WTC11 (cell line): Measurements from ENCODE around the gene LSM3. TPM values are rescaled to one million over a fixed set of nuclear protein-coding genes. Genes with fewer than 3 reads are reported as not detected.

Source experiments
- ATAC-seq: fragments of 200-7000 bp; cut with Tn5 transposase; 2 replicates; pipeline ENCODE4 v1.10.0; 2021; ENCODE audit warnings: mild to moderate bottlenecking, moderate library complexity
- CTCF ChIA-PET: fragments of 300-600 bp; sonication (Branson Sonifier 250); formaldehyde crosslinking; loops from one replicate; lab custom pipeline; 2021; ENCODE audit warnings: antibody characterized with exemption; lab: Charles Lee
- POLR2A ChIA-PET: fragments of 350-600 bp; sonication (Branson Sonifier 250); formaldehyde crosslinking; loops from one replicate; lab custom pipeline; 2021; ENCODE audit warnings: antibody characterized with exemption; lab: Charles Lee
- DNase-seq: peaks from one replicate; pipeline ENCODE4 v3.0.0; 2021; ENCODE audit warnings: low spot score
- H3K27ac Mint-ChIP-seq: 2 replicates; pipeline ENCODE4 v1.8.0; 2021; ENCODE audit warnings: mixed read lengths
- H3K27me3 Mint-ChIP-seq: 2 replicates; pipeline ENCODE4 v1.8.0; 2021; ENCODE audit warnings: low read depth, mild to moderate bottlenecking, moderate library complexity, mixed read lengths
- H3K36me3 Mint-ChIP-seq: 2 replicates; pipeline ENCODE4 v1.8.0; 2021; ENCODE audit warnings: mixed read lengths
- H3K4me1 Mint-ChIP-seq: 2 replicates; pipeline ENCODE4 v1.8.0; 2022; ENCODE audit warnings: mixed read lengths
- H3K4me3 Mint-ChIP-seq: 2 replicates; pipeline ENCODE4 v1.8.0; 2021; ENCODE audit warnings: mild to moderate bottlenecking, moderate library complexity, mixed read lengths
- H3K9me3 Mint-ChIP-seq: 2 replicates; pipeline ENCODE4 v1.8.0; 2021; ENCODE audit warnings: mixed read lengths
- ATF1 ChIP-seq: sonication (generic); formaldehyde crosslinking; IDR thresholded peaks from 2 replicates; pipeline ENCODE4 v1.8.1; 2023; ENCODE audit warnings: mild to moderate bottlenecking, moderate library complexity, missing genetic modification reagents
- CBFB ChIP-seq: sonication (generic); formaldehyde crosslinking; IDR thresholded peaks from 2 replicates; pipeline ENCODE4 v1.8.1; 2022; ENCODE audit warnings: mild to moderate bottlenecking, low read depth, missing genetic modification reagents
- EMX1 ChIP-seq: fragments of 250-450 bp; sonication (Bioruptor Pico); IDR thresholded peaks from 2 replicates; pipeline ENCODE4 v1.8.0; 2021; ENCODE audit warnings: mild to moderate bottlenecking
- ETV6 ChIP-seq: sonication (generic); formaldehyde crosslinking; IDR thresholded peaks from 2 replicates; pipeline ENCODE4 v1.8.1; 2022; ENCODE audit warnings: mild to moderate bottlenecking, missing genetic modification reagents
- FOXP4 ChIP-seq: sonication (generic); formaldehyde crosslinking; IDR thresholded peaks from 2 replicates; pipeline ENCODE4 v1.8.0; 2022; ENCODE audit warnings: mild to moderate bottlenecking, missing genetic modification reagents
- GABPB1 ChIP-seq: sonication (generic); formaldehyde crosslinking; IDR thresholded peaks from 2 replicates; pipeline ENCODE4 v1.8.1; 2023; ENCODE audit warnings: mild to moderate bottlenecking, missing genetic modification reagents
- GTF2I ChIP-seq: fragments of 250-450 bp; sonication (Bioruptor Pico); conservative IDR thresholded peaks from 2 replicates; pipeline ENCODE4 v1.4.0; 2021; ENCODE audit warnings: mild to moderate bottlenecking
- IRF2 ChIP-seq: sonication (generic); formaldehyde crosslinking; IDR thresholded peaks from 2 replicates; pipeline ENCODE4 v1.8.0; 2022; ENCODE audit warnings: low read depth, missing genetic modification reagents, borderline replicate concordance
- KAT7 ChIP-seq: sonication (generic); formaldehyde crosslinking; IDR thresholded peaks from 2 replicates; pipeline ENCODE4 v1.8.1; 2023; ENCODE audit warnings: missing genetic modification reagents, mild to moderate bottlenecking, borderline replicate concordance
- NFE2L1 ChIP-seq: sonication (generic); formaldehyde crosslinking; IDR thresholded peaks from 2 replicates; pipeline ENCODE4 v1.8.1; 2023; ENCODE audit warnings: missing genetic modification reagents
- NR2C2 ChIP-seq: sonication (generic); formaldehyde crosslinking; IDR thresholded peaks from 2 replicates; pipeline ENCODE4 v1.8.0; 2022; ENCODE audit warnings: mild to moderate bottlenecking, missing genetic modification reagents
- SMAD3 ChIP-seq: sonication (generic); formaldehyde crosslinking; IDR thresholded peaks from 2 replicates; pipeline ENCODE4 v1.8.0; 2022; ENCODE audit warnings: missing genetic modification reagents, mild to moderate bottlenecking, borderline replicate concordance
- TCF7 ChIP-seq: sonication (generic); formaldehyde crosslinking; IDR thresholded peaks from 2 replicates; pipeline ENCODE4 v1.8.0; 2022; ENCODE audit warnings: mild to moderate bottlenecking, low read depth, missing genetic modification reagents, moderate library complexity
- TEAD1 ChIP-seq: sonication (generic); formaldehyde crosslinking; IDR thresholded peaks from 2 replicates; pipeline ENCODE4 v1.8.0; 2022; ENCODE audit warnings: mild to moderate bottlenecking, missing genetic modification reagents
- TEAD4 ChIP-seq: sonication (generic); formaldehyde crosslinking; IDR thresholded peaks from 2 replicates; pipeline ENCODE4 v1.8.0; 2022; ENCODE audit warnings: mild to moderate bottlenecking, missing genetic modification reagents
- ZBTB21 ChIP-seq: sonication (generic); formaldehyde crosslinking; IDR thresholded peaks from 2 replicates; pipeline ENCODE4 v1.8.1; 2023; ENCODE audit warnings: mild to moderate bottlenecking, missing genetic modification reagents, borderline replicate concordance
- ZNF423 ChIP-seq: fragments of 250-450 bp; sonication (Bioruptor Pico); IDR thresholded peaks from 2 replicates; pipeline ENCODE4 v2.1.2; 2022; ENCODE audit warnings: mild to moderate bottlenecking, moderate library complexity
- total RNA-seq: library from RNA; stranded (reverse); gene quantifications from 3 replicates; pipeline ENCODE4 v1.2.3, GENCODE V29; 2021
- TF ChIP-seq, protein P1 (sequence below): fragments of 250-450 bp; sonication (Bioruptor Pico); IDR thresholded peaks from 2 replicates; pipeline ENCODE4 v1.9.0; 2021; ENCODE audit warnings: mild to moderate bottlenecking, borderline replicate concordance
- TF ChIP-seq, protein P2 (sequence below): sonication (generic); formaldehyde crosslinking; IDR thresholded peaks from 2 replicates; pipeline ENCODE4 v1.8.1; 2022; ENCODE audit warnings: low read depth, mild to moderate bottlenecking, moderate library complexity, missing genetic modification reagents, borderline replicate concordance
- TF ChIP-seq, protein P3 (sequence below): fragments of 250-450 bp; sonication (Bioruptor Pico); IDR thresholded peaks from 2 replicates; pipeline ENCODE4 v2.1.2; 2022; ENCODE audit warnings: mild to moderate bottlenecking, moderate library complexity

Gene LSM3
- total RNA-seq, 1 experiment from 2014 or later = 21.4 TPM

GRCh38 chr3:14204515-14205284 lies 26.1 kb downstream of the LSM3 start (continued):
- TF ChIP-seq, protein P1, sequence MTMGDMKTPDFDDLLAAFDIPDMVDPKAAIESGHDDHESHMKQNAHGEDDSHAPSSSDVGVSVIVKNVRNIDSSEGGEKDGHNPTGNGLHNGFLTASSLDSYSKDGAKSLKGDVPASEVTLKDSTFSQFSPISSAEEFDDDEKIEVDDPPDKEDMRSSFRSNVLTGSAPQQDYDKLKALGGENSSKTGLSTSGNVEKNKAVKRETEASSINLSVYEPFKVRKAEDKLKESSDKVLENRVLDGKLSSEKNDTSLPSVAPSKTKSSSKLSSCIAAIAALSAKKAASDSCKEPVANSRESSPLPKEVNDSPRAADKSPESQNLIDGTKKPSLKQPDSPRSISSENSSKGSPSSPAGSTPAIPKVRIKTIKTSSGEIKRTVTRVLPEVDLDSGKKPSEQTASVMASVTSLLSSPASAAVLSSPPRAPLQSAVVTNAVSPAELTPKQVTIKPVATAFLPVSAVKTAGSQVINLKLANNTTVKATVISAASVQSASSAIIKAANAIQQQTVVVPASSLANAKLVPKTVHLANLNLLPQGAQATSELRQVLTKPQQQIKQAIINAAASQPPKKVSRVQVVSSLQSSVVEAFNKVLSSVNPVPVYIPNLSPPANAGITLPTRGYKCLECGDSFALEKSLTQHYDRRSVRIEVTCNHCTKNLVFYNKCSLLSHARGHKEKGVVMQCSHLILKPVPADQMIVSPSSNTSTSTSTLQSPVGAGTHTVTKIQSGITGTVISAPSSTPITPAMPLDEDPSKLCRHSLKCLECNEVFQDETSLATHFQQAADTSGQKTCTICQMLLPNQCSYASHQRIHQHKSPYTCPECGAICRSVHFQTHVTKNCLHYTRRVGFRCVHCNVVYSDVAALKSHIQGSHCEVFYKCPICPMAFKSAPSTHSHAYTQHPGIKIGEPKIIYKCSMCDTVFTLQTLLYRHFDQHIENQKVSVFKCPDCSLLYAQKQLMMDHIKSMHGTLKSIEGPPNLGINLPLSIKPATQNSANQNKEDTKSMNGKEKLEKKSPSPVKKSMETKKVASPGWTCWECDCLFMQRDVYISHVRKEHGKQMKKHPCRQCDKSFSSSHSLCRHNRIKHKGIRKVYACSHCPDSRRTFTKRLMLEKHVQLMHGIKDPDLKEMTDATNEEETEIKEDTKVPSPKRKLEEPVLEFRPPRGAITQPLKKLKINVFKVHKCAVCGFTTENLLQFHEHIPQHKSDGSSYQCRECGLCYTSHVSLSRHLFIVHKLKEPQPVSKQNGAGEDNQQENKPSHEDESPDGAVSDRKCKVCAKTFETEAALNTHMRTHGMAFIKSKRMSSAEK (CRISPR knock-in tag) = no peak
- TF ChIP-seq ATF1 (CRISPR knock-in tag) (no peak), ETV6 (CRISPR knock-in tag) (no peak)

DNA sequence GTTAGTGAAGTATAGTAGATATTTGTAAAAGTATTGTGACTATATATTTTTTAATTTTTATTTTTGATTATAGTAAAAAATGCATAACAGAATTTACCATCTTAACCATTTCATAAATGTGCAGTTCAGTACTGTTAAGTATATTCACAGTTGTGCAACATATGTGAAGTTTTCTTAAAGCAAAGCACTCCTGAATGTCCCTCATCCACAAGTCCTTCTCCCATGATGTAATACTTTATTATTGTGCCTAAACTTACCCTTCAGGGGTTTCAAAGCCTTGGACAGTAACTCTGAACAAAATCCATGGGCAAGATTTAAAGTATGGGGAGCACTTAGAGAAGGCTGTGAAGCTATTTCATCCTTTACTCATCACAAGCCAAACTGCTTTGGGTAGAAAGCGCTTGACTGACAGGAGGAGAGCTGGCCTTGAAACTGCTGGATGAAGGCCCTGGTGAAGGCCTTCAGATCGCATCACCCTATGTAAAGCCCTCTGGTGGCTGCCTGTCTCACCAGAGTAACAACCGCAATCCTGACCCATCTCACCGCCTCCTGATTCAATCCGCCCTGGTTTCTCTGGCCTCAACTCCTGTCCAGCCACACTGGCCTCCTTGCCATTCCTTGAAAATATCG lies 28.0 kb downstream of the LSM3 start:
- Mint-ChIP-seq H3K36me3 (no peaks in the 10 kb centered on the region), H3K9me3 (no peaks in the 10 kb centered on the region), H3K4me3 (no peak overlapping the region), H3K27ac (no peak overlapping the region), H3K27me3 (no peaks in the 10 kb centered on the region; the same call in 1 of the 2 replicates), H3K4me1 (peaks cover 12% of the 10 kb centered on the region; the same call in 1 of the 2 replicates)
- CTCF ChIA-PET = interaction anchor here (1.3 to 2.4 kb wide), 3 partner anchors 9 to 310 kb away, joined by 4 to 7 read pairs (median 7); no protein-coding TSS in a partner anchor
- ATAC-seq (peak; percentile 43), DNase-seq (no peak)
- TF ChIP-seq KAT7 = no peak
- POLR2A ChIA-PET = no interaction called here

DNA sequence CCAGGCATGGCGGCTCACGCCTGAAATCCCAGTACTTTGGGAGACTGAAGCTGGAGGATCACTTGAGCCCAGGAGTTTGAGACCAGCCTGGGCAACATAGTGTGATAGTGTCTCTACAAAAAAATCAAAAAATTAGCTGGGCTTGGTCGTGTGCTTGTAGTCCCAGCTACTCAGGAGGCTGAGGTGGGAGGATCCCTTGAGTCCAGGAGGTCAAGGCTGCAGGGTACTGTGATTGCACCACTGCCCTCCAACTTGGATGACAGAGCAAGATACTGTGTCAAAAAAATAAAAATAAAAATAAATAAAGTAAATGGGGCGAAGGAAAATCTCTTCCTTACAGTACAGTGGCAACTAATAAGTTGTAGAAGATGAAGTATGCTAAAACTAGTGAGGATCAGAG lies 29.6 kb downstream of the LSM3 start:
- DNase-seq = no peak
- no peaks in the 10 kb centered on the region for H3K36me3 Mint-ChIP-seq
- H3K27ac Mint-ChIP-seq = no peak overlapping the region
- H3K9me3 Mint-ChIP-seq = no peaks in the 10 kb centered on the region
- POLR2A ChIA-PET = no interaction called here
- H3K4me3 Mint-ChIP-seq = no peak overlapping the region
- TF ChIP-seq TEAD4 (CRISPR knock-in tag) (no peak), ETV6 (CRISPR knock-in tag) (no peak), IRF2 (CRISPR knock-in tag) (no peak), NFE2L1 (CRISPR knock-in tag) (no peak), GTF2I (CRISPR knock-in tag) (no peak), ZNF423 (CRISPR knock-in tag) (no peak), CBFB (CRISPR knock-in tag) (no peak), ZBTB21 (no peak), SMAD3 (CRISPR knock-in tag) (no peak)
- TF ChIP-seq, all 79 proteins: peak for 0
- CTCF ChIA-PET = no interaction called here
- peaks cover 12% of the 10 kb centered on the region; the same call in 1 of the 2 replicates for H3K4me1 Mint-ChIP-seq
- no peak for ATAC-seq
- no peaks in the 10 kb centered on the region; the same call in 1 of the 2 replicates for H3K27me3 Mint-ChIP-seq

GRCh38 chr3:14208977-14209394 lies 30.4 kb downstream of the LSM3 start:
- ChIA-PET POLR2A (no interaction called here), CTCF (interaction anchor here (1.1 kb wide), 1 partner anchor 190 kb away, joined by 4 read pairs; no protein-coding TSS in a partner anchor)
- H3K9me3 Mint-ChIP-seq = no peaks in the 10 kb centered on the region
- TF ChIP-seq GABPB1 (no peak), NR2C2 (CRISPR knock-in tag) (no peak), TEAD1 (CRISPR knock-in tag) (no peak), EMX1 (CRISPR knock-in tag) (no peak), ZNF423 (CRISPR knock-in tag) (no peak), TCF7 (CRISPR knock-in tag) (no peak), FOXP4 (no peak)
- TF ChIP-seq, protein P2, sequence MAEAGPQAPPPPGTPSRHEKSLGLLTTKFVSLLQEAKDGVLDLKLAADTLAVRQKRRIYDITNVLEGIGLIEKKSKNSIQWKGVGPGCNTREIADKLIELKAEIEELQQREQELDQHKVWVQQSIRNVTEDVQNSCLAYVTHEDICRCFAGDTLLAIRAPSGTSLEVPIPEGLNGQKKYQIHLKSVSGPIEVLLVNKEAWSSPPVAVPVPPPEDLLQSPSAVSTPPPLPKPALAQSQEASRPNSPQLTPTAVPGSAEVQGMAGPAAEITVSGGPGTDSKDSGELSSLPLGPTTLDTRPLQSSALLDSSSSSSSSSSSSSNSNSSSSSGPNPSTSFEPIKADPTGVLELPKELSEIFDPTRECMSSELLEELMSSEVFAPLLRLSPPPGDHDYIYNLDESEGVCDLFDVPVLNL (CRISPR knock-in tag) = no peak
- TF ChIP-seq, protein P3, sequence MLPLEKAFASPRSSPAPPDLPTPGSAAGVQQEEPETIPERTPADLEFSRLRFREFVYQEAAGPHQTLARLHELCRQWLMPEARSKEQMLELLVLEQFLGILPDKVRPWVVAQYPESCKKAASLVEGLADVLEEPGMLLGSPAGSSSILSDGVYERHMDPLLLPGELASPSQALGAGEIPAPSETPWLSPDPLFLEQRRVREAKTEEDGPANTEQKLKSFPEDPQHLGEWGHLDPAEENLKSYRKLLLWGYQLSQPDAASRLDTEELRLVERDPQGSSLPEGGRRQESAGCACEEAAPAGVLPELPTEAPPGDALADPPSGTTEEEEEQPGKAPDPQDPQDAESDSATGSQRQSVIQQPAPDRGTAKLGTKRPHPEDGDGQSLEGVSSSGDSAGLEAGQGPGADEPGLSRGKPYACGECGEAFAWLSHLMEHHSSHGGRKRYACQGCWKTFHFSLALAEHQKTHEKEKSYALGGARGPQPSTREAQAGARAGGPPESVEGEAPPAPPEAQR (CRISPR knock-in tag) = no peak
- no peaks in the 10 kb centered on the region; the same call in 1 of the 2 replicates for H3K27me3 Mint-ChIP-seq
- DNase-seq (no peak), ATAC-seq (no peak)
- H3K36me3 Mint-ChIP-seq = no peaks in the 10 kb centered on the region
- no peak overlapping the region for H3K27ac Mint-ChIP-seq
- H3K4me3 Mint-ChIP-seq = no peak overlapping the region
- H3K4me1 Mint-ChIP-seq = 0 out of 2 replicates have a peak, but pooled peaks cover 8% of the 10 kb centered on the region
